ENCODE data around the gene RPS25.
"Not testable (repeated sequence)": the region's sequence is repeated elsewhere in the genome, so short reads cannot be mapped to it uniquely, and the experiment has no call there.

RPS25 gene

DNA sequence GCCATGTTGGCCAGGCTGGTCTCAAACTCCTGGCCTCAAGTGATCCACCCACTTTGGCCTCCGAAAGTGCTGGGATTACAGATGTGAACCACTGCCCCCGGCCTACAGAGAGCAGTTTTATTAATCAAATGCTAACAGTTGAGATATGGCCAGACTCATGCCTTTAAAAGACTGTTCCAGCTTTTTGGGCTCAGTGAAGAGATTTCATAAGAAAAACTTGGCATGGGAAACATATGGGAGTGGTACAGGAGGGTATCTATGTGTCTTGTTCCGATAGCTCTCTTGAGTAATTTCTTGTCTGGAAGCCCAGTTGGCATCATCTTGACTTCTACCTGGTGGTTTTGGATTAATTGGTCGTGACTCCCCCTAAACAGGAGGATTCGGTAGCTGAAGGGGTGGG is 20.7 kb upstream of the RPS25 start:
- DNase-seq: no peak

DNA sequence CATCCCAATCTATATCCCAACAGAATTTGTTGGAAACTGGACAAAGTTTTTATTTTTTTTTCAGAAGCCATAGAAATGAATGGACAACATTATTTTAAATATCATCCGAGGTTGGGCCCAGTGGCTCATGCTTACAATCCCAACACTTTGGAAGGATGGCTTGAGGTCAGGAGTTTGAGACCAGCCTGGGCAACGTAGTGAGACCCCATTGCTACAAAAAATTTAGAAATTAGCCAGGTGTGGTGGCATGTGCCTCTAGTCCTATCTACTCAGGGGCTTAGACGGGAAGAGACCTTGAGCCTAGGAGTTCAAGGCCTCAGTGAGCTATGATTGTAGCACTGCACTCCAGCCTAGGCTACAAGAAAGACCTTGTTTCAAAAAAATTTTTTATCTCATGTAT is 16.7 kb upstream of the RPS25 start:
- no peak for DNase-seq

DNA sequence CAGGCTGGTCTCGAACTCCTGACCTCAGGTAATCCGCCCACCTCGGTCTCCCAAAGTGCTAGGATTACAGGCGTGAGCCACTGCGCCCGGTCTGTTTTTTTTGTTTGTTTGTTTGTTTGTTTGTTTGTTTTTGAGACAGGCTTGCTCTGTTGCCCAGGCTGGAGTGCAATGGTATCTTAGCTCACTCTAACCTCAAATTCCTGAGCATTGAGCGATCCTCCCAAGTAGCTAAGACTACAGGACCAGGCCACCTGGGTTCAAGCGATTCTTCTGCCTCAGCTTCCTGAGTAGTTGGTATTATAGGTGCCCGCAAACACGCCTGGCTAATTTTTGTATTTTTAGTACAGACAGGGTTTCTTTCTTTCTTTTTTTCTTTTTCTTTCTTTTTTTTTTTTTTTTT is 15.3 kb upstream of the RPS25 start:
- DNase-seq: not testable (repeated sequence)

DNA sequence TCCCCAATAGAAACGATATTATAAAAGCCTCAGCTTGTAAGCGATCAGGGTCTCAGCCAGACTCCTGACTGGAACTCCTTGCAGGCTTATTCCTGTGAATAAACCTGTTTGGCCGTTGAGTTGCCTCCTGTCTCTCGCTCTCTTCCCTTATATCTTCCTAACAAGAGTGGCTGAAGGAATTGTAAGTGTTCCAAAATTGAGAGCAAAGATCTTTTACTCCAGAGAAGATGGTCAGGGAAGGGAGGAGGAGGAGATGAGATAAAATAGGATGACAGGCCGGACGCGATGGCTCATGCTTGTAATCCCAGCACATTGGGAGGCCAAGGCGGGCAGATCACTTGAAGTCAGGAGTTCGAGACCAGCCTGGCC is 13.8 kb upstream of the RPS25 start:
- no peak for DNase-seq

DNA sequence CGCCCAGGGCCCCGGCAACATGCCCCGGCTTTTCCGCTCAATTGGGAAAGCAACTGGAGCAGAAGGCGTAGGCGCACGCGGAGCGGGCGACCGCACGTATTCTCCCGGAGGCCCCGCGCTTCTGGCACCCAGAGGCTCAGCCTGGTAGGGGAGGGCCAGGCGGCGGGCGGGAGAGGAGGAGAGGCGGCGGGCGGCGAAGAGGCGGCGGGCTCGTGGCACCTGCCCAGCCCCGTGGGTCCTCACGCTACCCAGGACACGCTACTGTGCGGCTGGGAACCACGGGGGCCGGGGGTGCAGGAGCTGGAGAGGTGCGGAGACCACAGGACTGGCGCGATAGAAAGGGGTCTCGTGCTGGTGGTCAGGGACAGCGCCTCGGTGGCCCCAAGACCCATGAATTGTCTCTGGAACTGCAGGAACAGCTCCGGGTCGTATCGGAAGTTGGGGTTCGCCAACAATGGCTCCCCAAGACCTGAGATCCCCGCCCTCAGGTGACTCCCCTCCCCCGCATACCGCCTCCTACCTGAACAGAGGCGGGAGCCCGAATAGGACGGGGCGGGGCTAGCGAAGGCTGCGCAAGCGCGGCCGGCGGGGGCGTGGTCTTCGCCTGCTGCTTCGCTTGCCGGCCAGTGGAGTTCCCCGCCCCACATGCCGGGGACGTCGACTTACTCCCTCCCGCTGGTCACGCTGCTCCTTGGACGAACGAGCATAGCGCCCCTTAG is 12.3 kb upstream of the RPS25 start, which contains the start of gene SLC37A4:
SLC37A4 (minus strand) TSS at position 549 of the 719 bp plus-strand sequence.
- peak; percentile 99 for DNase-seq

DNA sequence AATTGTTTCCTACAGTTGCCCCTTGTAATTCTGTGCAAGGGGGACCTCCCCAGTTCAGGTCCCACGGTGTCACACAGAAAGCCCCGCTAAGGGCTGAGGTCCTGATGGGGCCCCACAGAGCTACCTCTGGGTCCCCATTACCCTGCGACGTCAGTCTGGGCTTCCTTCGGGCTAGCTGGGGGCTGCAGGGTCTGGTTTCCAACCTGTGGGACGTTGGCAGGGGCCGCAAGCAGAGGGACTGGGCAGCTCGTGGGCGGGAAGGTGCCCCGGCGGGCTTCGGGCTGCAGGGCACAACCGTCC is 11.8 kb upstream of the RPS25 start:
- DNase-seq: no peak

DNA sequence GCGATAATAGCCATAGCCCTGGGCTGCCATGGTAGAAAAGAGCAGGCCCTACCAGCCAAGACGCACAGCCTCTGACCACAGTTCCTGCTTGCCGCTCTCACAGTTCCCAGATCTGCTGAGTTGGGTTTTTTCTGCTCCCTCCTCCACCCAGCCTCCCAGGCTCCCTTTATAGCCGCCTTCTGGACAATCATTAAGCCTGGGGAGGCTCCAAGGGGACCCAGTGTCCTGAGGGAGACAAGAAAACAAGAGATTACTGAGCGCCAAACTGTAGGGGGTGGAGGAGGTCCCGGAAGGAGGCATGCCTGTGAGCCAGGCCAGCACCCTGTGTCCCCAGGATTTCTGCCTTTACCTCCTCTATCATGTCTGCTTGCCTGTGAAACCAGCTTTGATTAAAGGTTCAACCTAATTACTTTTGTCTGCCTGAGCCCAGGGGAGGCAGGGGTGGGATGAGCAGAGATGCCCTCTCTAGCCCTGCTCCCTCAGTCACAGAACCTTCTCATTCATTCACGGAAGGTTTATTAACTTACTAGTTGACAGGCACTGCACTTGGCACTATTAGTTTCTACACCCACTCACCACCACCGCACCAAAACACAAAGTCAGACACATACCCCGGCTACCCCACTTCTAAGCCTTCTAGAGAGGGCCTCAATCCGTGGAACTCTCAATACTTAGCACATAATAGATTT is 11.3 kb upstream of the RPS25 start:
- no peak for DNase-seq

DNA sequence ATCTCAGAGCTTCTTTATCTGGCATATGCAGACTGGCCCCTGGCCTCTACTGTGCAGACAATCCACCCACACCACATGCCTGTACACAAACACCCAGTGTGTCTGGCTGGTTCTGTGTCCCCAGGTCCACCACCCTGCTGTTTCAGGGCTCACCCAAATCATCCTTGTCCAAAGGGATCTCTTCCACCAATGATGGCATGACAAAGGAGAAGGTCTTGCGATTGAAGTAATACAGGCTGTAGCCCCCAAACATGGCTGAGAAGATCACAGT is 10.9 kb upstream of the RPS25 start:
- DNase-seq: no peak

DNA sequence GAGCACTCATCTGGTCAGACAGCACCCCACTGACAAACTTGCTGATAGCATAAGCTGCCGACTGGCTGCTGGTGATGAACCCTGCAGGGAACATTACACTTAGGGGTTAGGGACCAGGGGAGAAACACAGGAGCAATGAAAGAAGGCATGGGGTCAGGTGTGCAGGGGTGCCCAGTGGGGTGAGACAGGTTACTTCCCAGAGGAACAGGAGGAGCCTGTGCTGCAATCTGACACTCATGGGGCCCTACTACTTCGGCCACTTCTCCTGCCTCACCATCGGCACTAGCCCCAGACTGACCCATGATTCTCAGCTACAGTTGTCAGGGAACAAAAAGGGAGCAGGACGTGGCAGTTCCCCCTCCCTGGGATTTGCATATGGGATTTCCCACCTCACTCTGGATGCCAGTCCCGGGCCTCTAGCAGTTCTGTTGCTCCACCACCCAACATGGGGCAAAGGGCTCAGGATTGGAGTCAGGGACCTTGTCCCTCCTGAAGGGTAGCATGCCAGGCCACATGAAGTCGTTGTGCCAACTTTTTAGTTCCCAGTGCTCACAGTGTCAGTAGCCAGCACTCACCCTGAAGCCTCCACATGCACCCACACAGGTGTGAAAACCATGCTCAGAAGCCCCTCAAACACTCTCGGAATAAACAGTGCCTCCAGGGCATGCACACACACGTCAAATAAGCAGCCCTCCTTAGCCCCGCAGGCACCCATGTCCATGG is 10.4 kb upstream of the RPS25 start:
- DNase-seq: no peak

DNA sequence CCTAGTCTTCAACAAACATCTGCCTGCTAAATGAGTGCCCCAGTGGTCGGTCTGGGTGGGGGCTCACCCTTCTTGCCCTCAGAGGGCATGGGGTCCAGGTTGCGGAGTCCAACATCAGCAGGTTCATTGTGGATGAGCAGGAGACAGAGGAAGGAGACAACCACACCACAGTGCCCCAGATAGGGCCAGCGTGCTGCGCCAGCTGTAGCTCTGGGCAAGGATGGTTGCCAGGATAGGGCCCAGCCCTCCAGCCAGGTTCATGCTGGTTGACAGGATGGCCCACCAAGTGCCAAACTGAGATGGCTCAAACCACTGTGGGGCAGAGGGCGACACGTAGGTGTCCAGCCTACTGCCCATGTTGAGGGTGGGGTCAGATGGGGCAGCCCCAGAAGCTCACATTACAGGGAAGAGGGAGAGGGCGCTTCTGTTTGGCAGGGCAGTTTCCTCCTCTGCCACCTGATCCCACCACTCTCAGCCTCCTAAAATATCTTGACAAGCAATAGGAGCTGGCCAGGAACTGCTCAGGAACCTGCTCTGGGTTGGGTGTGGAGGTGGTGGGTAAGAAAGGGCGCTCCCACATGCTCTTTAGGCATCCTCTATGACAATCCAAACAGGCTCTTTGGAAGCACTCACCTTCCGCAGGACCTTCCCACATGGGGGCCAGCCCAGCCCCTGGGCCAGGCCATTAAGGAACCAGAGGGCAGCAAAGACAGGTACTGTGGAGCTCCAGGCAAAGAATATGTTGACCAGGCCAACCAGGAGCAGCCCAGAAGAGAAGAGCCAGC is 9.6 kb upstream of the RPS25 start:
- DNase-seq: no peak

DNA sequence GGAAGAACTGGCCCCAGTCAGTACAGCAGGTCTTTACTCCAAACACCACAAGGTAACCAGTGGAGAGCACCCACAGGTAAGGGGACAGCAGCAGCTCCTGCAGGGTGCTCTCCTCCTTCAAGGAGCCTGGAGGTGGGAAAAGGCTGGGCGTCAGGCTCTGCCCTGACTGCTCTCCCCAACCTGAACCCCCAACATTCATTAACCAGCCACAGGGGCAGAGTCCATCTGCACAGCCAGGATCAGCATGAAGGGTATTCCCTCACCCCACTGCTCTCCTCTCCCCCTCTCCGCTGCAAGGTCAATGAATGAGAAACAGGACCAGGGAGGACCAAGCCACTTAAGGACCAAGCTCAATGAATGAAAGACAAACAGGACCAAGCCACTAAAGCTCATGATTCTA is 8.8 kb upstream of the RPS25 start:
- no peak for DNase-seq

DNA sequence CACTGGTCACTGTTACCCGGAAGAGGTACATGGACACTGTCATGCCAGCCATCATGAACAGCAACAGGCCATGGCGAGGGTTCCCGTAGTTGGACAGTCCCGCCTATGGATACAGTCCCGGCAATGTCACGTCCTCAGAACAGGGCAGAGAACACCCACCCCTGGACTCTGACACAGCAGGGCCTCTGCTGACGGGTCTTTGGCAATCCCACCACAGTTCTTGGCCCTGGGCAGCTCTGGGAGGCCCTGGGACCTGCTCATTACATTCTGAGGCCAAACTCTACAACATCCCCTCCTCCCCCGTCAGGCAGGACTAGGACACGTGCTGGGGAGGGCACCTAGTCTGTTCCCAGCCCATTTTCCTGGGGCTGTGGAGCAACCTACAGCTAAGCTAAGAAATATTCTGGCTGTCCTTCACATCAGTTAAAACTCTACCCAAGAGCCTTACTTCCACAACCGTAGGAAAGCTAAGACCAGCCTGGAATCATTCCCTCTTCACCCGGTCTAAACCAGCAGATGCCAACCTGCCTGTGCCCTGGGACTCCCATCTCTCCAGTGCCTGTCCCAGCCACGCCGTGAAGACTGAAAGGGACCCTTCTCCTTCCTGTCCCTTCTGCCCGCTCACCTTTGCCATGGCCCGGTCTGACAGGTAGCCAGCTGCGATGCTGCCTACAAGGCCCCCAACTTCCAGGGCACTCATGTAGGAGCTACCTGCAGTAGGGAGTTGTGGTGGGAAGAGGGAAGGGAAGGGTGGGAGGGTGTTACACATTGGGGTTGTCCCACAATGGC is 8.0 kb upstream of the RPS25 start:
- DNase-seq: no peak

DNA sequence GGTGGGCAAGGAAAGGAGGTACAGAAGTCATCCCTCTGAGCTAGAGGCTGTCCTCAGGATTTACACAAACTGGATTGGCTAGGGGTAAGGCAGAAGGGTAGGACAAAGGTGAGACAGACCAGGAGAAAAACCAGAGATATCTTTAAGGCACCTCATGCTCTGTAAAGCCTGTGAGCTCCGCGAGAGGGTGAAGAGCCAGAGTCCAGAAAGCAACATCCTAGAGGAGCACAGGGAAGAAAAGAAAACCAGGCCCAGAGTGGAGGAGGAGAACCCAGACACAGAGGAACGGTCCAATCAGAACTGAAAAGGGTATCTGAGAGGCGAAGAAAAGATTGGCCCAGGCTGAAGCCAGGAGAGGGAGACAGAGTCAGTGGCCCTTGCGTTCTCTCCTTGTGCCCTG is 7.4 kb upstream of the RPS25 start:
- no peak for DNase-seq

DNA sequence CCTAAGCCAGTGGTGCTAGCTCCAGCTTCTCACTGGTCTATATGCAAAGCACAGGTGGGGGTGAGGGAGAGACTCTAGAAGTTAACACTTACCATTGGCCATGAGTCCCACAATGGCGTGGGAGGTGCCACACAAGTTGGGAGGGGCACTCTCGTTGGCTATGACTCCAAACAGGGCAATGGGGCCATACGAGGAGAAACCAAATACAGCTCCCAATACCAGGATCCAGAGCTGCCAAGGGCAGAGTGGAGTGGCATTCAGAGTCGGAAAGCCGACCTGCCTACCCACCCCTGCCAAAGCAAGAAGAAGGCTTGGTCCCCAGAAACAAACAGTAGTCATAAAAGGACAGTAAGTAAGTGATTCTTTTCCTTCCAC is 6.9 kb upstream of the RPS25 start:
- no peak for DNase-seq

DNA sequence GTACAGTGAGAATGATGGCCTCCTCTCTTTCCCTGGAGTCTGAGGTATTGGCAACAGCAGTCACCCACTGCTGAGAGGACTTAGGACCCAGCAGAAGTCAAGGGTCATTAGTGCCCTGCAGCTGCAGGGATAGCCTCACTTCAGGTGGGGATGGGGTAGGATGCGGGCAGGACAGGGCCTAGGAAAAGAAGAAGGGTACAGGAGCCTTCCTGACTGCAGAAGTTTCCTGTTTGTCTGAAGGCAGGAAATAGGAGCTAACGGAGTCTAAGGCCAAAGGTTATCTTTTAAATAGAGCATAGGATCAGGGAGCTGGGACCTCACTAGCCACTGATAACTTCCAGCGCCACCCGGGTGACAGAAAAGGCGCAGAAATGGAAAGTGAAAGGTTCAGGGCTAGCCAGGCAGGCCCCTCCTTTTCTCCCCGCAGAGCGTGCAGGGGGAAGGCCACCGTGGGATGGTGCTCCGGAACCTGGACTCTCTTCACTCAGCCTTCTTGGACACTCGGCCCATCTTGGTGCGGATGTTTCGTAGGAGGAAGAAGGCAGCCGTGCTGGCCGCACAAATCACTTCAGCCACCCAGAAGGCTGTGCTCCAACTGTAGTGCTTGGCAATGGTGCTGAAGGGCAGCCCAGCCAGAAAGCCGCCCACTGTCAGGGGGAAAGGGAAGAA is 6.4 kb upstream of the RPS25 start:
- DNase-seq: no peak

DNA sequence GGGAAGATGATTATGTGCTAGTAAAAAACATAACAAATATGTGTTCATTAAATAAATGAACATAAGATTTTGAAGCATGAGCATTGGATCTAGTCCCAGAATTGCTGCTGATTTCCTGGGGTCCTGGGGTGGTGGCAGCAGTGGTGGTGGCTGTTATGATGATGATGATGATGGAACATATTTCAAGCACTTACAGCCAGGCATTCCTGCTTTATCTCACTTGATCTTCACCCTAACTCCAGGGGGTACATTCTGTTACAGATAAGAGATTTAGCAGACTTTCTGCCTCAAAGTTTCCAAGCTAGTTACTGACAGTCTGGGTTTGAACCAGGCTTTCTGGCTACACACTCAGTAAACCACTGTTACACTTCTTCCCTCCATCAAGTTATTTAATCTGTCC is 5.6 kb upstream of the RPS25 start:
- no peak for DNase-seq

DNA sequence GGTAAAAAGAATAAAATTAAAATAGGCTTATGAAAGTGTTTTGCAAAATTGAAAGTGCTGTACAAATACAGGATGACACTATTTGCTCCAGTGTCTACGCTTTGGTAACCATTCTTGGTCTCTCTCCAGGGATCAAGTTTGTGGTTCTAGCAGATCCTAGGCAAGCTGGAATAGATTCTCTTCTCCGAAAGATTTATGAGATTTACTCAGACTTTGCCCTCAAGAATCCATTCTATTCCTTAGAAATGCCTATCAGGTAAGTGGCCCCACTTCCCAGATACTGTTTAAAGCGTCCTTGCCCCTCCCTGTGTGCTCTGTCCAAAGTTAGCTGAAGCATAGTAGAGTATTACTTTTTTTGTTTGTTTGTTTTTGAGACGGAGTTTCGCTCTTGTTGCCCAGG is 3.5 kb upstream of the RPS25 start:
- no peak for DNase-seq

DNA sequence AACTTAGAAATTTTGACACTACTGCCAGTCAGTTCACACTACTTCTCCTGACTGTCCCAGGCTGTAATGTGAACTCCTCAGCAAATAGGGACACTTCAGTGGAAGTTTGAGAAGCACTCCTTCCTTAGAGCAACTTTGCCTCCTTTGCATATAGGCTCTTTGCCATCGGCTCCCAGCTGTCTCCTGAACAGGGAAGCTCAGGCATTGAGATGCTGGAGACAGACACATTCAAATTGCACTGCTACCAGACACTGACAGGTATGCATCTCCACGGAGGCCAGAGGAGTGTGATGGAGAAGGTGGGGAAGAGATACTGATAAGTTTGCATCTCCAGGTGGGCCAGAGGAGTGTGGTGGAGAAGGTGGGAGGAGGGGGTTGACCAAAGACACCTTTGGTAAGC is 1.9 kb upstream of the RPS25 start:
- DNase-seq: no peak

DNA sequence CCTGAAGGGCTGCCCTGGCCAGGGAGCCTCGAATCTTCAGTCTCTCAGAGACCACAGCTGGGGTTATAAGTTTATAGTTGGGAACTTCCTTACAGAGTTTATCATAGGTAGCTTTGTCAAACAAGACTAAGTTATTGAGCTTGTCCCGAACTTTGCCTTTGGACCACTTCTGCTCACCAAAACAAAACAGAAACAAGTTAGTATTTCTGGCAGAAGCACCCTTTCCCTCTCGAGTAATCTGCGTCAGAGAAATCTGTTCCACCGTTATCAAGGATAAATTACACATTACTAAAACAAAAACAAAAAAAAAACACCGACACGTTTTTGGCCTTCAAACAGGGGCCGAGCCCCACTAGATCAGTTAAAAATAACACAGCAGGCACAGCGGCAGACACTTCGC is 766 bp downstream of the RPS25 start:
- not testable (repeated sequence) for DNase-seq

DNA sequence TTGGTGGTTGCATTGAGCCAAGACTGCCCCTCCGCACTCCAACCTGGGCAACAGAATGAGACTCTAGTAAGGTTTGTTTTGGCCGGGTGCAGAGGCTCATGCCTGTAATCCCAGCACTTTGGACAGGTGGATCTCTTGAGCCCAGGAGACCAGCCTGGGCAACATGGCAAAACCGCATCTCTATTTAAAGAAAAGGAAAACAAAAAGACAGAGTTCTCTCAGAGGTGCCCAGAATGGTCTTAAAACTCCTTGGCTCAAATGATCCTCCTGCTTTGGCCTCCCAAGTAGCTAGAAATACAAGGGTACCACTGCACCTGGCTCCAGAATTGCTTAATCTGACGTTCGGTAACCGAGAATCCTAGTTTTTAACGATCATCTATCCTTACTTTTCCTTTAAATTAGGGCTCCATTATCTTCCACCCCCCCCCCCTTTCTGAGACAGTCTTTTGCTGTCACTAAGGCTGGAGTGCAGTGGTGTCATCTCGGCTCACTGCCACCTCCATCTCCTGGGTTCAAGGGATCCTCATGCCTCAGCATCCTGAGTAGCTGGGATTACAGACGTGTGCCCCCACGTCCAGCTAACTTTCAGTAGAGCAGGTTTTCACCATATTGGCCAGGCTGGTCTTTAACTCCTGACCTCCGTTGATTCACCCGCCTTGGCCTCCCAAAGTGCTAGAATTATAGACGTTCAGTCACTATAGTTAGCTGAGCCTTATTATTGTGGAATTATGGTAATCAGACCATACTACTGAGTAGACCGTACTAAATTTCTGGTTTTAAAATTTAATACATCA is 1.7 kb downstream of the RPS25 start:
- no peak for DNase-seq

DNA sequence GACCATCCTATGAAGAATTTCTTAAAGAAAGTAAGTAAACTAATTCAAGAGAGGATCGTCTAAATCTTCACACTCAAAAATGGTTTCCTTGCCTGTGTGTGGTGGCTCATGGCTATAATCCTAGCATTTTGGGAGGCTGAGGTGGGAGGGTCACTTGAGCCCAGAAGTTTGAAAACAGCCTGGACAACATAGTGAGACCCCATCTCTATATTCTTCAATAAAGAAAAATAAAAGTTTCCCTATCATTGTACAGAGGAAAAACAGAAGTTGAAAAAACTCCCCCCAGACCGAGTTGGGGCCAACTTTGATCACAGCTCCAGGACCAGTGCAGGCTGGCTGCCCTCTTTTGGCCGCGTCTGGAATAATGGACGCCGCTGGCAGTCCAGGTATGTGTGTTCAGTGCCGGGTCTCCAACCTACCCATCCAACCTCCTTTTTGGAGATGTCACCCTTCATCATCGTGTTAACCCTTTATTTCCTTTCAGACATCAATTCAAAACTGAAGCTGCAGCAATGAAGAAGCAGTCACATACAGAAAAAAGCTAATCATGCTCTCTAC is 3.0 kb downstream of the RPS25 start:
- no peak for DNase-seq

Data from CD4-positive, alpha-beta T cell treated with Interleukin-21 for 1 hour (primary cell).